ENCODE measurements around the gene EPS15. TPM values are rescaled to one million over a fixed set of nuclear protein-coding genes. Genes with fewer than 3 reads are reported as not detected.

EPS15 gene
- total and polyA plus RNA-seq, 10 of the 15 experiments (the other 5 are each of a cell fraction or from before 2014, with no cell fraction given): 24.7 to 87.8 (median 56.3) TPM

GRCh38 chr1:51320967-51321923 lies 197.8 kb downstream of the EPS15 start (continued):
- no peak for TF ChIP-seq SIN3A (IDR thresholded peaks at IDR 0.05; ENCODE audit: low read depth, low read length)
- TF ChIP-seq E2F4 (IDR thresholded peaks at IDR 0.05; ENCODE audit: low read depth, low read length): no peak

- H2AFZ ChIP-seq (ENCODE audit: control insufficient read depth, low read depth, low read length): no peak overlapping the region
- intact Hi-C loops (cut with micrococcal nuclease; ENCODE audit: unreplicated experiment) (no loop called here), in situ Hi-C loops (cut with MboI) (no loop called here)
- ATAC-seq: no peak
- WGBS (ENCODE audit: insufficient coverage, insufficient replicate concordance, low lambda C conversion rate, missing lambda C conversion rate): 33% methylated on average over 7 of the region's 7 CpGs
- BruUV-seq (replicated peaks): no TSS peak
- H3K9ac ChIP-seq (ENCODE audit: control insufficient read depth, insufficient read depth, low read length): no peak overlapping the region
- H3K4me2 ChIP-seq (ENCODE audit: control insufficient read depth, insufficient read depth): no peak overlapping the region
- H3K4me1 ChIP-seq (ENCODE audit: control insufficient read depth, insufficient read depth, low read length): no peaks in the 10 kb centered on the region
- H3K9me3 ChIP-seq (replicated peaks; ENCODE audit: control insufficient read depth, insufficient read depth, low read length): no peaks in the 10 kb centered on the region
- H3K27me3 ChIP-seq (replicated peaks in 1 of 2; ENCODE audit: control insufficient read depth in 2 of 2, insufficient read depth in 2 of 2, low read length in 1 of 2): no peaks in the 10 kb centered on the region
- SMC1A ChIA-PET (ENCODE audit: uncharacterized antibody, unreplicated experiment): no interaction called here
- no peak for FAIRE-seq
- H4K20me1 ChIP-seq (ENCODE audit: control insufficient read depth, insufficient read depth): no peaks in the 10 kb centered on the region
- H3K27ac ChIP-seq (ENCODE audit: control insufficient read depth, insufficient read depth): no peak overlapping the region
- H3K79me2 ChIP-seq (ENCODE audit: control insufficient read depth, insufficient read depth, low read length): no peaks in the 10 kb centered on the region
- no peak overlapping the region for H3K4me3 ChIP-seq
- POLR2A ChIA-PET: no interaction called here
- H3K36me3 ChIP-seq (ENCODE audit: control insufficient read depth in 2 of 2, insufficient read depth in 2 of 2, low read length in 1 of 2): no peaks in the 10 kb centered on the region; a peak in 1 of 4 replicates
- RAD21 ChIA-PET (ENCODE audit: unreplicated experiment): interaction anchor here (0.8 kb wide), 1 partner anchor 12 kb away, joined by 3 read pairs; no protein-coding TSS in a partner anchor
- no peak for DNase-seq (ENCODE audit: low read depth, low spot score)
- CTCF ChIA-PET: no interaction called here
- TF ChIP-seq YY1 (IDR thresholded peaks at IDR 0.05; ENCODE audit: low read depth, low read length) (no peak), MXI1 (IDR thresholded peaks at IDR 0.05; ENCODE audit: low read depth, low read length) (no peak), EED (IDR thresholded peaks at IDR 0.05; ENCODE audit: low read depth) (no peak), NBN (IDR thresholded peaks at IDR 0.05) (no peak), ZNF384 (IDR thresholded peaks at IDR 0.05; ENCODE audit: borderline replicate concordance, low read depth, low read length) (no peak), BMI1 (IDR thresholded peaks at IDR 0.05; ENCODE audit: borderline replicate concordance) (no peak), RAD51 (IDR thresholded peaks at IDR 0.05) (no peak), SIX5 (IDR thresholded peaks at IDR 0.05; ENCODE audit: low read depth, low read length, severe bottlenecking) (no peak), ZNF622 (IDR thresholded peaks at IDR 0.05) (no peak), NR2C1 (IDR thresholded peaks at IDR 0.05) (no peak), CREB1 (IDR thresholded peaks at IDR 0.05; ENCODE audit: low read depth) (no peak), HDAC2 (IDR thresholded peaks at IDR 0.05) (no peak), TCF3 (IDR thresholded peaks at IDR 0.05; ENCODE audit: borderline replicate concordance, insufficient read depth, low read depth, low read length) (no peak), NFYA (IDR thresholded peaks at IDR 0.05; ENCODE audit: borderline replicate concordance, low read depth, low read length) (no peak), FOXM1 (IDR thresholded peaks at IDR 0.05; ENCODE audit: low read depth, low read length) (no peak), KDM1A (IDR thresholded peaks at IDR 0.05; ENCODE audit: borderline replicate concordance) (no peak), SKIL (IDR thresholded peaks at IDR 0.05; ENCODE audit: low read depth, poor library complexity, severe bottlenecking) (no peak), SRF (IDR thresholded peaks at IDR 0.05; ENCODE audit: low read depth in 2 of 2, low read length in 2 of 2) (no peak)
Measured at GRCh38 chr1:51317798-51318197, 201.3 kb downstream of the EPS15 start.
